Measurements from ENCODE around the gene CDC7.
A peak's percentile ranks its signal among the peaks of the same experiment; 100 is the strongest.
"Not testable (repeated sequence)": the region's sequence is repeated elsewhere in the genome, so short reads cannot be mapped to it uniquely, and the experiment has no call there.

CDC7 gene

DNA sequence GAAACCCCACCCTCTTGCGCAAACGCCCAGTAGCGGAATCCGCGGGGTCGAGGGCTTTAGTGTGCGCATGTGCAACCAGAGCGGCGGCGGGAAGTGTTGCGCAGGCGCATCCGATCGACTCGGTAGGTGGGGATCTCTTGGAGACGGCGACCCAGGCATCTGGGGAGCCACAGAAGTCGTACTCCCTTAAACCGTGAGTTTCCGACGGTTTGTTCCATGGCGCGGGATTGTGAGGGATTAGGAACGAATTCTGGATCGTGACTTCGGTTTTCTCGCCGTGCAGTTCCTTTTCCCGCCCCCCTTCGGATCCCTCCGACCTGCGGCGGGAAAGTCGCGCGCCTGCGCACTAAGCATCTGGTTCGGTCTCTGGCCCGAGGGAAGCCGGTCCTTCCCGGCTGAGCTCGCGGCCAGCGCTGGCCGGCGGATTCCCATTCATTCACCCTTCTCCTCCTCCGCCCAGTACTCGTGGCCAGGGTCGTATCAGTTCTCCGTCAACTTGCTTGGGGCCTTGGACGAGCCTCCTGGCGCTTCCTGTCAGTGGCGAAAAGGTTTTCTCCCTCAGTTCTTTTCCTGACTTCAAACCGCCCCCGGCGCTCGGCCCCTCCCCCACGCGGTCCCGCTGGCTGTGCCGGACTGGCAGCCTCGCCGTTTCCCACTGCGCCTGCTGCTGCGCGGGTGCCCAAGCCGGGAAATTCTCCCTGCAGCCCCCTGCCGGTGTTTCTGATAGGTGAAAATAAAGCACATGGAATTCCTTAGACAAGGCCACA is at the start of gene CDC7:
TSS of gene CDC7 (plus strand) at position 96 of the 767 bp plus-strand sequence. CDS start 866 bp downstream, outside the sequence.
- peak; percentile 80 for DNase-seq (ENCODE audit: low read depth)

DNA sequence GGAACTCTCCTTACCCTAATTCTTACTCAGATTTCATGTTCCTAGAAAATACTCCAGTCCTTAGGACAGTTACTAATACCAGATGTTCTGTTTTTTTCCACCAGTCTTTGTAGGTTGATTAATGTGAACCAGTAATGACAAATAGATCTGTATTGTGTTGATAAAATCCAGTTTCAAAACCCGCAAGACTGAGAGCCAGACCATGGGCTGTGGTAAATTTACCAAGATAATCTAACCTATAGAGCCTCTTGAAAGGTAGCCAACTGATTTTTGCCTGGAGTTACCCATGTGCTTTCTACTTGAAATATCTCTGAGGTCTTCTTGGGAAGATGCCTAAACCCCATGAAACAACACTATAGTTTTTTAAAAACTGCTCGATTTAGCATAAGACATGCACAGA is 46.5 kb upstream of the CDC7 start:
- DNase-seq (ENCODE audit: low read depth), result no peak

DNA sequence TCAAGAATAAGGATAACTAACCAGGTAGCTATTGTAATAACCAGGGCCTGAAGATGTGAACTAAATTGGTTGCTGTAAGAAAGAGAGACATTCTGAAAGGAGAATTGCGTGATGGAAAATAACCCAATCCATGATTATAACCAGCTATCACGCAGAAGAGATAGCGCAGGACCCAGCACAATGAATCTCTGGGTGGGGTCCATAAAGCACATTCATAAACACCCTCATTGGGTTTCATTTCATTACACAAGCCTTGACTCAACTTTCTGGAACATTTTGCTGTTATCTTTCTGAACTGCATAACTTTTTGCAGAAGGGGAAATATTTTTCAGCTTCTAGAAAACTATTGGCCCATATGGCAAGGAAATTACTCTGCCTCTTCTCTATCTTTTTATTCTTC is 45.3 kb upstream of the CDC7 start:
- no peak for DNase-seq (ENCODE audit: low read depth)

DNA sequence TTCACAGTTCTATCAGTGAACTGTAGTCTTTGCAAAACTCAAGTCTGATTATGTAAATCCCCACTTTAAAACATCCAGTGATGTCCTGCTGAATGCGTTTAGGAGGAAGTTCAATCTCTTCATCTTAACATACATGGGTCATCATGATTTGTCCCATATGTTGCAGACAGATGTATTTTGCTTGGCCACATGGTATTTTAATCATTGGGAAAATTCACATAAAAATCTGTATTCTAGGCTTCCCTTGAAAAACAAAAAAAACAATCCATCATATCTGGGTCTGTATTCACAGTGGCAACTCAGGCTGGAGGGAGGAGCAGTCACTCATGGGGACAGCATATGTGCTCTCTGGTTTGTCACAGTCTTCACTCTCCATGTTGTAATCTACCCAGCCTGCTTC is 44.8 kb upstream of the CDC7 start:
- no peak for DNase-seq (ENCODE audit: low read depth)

DNA sequence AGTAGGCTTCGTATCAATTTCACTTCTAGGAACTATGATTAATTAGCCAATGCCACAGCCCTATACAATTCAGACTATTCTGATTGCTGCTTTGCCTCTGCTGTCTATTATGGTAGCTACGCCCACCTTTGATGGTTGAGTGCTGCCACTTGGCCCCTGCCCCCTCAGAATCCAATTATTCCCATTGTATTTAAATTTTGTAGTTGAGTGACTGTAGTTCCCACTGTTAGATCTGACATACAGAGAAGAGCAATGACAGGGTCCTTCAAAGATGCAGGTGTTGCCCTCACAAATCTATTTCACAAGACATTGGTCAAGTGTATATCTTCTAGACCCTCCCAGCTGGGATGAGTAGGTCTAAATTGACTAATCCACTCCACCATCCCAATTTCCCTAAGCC is 35.3 kb upstream of the CDC7 start:
- DNase-seq (ENCODE audit: low read depth), result not testable (repeated sequence)

DNA sequence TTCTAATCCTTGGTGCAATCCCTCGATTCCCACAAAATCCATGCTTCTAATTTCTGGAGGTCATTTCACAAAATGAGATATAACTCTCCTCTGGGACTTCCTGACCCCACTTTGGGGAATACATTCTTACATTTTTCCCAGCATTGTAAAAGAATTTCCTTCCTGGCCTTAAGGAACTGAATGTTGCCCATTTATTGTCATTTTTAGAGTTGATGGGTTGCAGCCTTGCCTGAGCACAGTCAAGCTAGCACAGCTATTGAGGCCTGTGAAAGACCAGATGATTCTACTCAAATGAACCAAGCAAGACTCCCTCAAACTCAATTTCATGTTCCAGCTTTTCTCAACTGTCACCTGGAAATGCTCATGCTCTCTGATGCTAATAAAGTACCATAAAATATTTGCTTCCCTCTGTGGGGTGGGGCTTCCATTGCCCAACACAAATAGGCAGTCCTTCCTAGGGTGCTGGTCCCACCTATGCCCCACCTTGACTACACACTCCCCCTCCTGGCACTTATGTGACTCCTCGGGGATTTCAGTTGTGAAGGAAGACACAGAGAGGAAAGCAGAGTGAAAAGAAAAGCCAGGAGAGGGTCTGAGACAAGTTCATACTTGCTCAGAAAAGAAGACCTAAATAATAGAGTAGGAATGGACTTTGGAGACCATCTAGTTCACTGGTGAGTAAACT is 24.0 kb upstream of the CDC7 start:
- DNase-seq (ENCODE audit: low read depth), result no peak

DNA sequence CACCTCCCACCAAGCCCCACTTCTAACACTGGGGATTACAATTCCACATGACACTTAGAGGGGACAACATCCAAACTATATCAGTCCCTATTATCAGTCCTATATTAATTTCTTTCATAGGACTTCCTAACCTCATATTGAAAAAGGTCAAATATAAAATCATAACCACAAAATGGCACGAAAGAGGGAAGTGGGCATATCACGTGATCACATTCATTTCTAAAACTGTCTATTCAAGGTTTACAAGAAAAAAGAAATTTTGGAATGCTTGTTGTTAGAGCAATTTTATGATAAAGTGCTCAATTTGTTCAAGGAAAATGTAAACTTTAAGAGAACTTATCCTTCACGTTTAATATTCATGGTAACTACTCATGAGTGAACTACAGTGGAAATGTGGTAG is 13.2 kb upstream of the CDC7 start:
- DNase-seq (ENCODE audit: low read depth), result no peak

DNA sequence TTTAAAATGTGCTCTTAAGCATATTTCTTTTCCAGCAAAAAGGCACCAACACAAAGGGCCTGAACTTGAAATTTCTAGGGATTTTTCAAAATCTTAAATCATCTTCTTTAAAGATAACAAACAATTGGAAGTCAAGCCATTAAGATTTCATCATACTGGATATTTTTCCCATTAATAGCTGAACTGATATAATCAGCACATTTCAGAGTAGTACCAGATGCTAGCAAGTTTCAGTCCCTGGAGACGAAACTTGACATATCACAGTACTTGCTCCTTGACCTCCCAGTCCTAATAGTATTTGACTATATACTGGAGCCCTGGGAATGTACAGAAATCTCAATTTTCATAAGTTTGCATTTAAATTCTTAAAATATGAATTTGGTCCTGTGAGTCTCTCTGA is 10.2 kb upstream of the CDC7 start:
- DNase-seq (ENCODE audit: low read depth), result no peak

DNA sequence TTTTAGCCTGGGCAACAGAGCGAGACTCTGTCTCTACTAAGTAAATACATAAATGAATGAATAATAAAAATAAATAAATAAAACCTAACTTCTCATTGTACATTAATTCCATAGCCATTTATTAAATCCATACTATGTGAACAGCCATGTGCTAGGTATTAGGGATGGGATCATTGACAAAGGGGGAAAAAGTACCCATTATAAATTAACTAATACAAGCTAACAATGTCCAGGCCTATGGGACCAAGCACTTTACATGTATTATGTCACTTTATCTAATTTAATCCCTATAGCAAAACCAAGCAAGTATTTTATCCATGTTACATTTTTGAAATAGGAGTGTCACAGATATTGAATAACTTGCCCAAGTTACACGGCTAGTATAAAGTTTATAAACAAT is 2.6 kb upstream of the CDC7 start:
- DNase-seq (ENCODE audit: low read depth), result no peak

DNA sequence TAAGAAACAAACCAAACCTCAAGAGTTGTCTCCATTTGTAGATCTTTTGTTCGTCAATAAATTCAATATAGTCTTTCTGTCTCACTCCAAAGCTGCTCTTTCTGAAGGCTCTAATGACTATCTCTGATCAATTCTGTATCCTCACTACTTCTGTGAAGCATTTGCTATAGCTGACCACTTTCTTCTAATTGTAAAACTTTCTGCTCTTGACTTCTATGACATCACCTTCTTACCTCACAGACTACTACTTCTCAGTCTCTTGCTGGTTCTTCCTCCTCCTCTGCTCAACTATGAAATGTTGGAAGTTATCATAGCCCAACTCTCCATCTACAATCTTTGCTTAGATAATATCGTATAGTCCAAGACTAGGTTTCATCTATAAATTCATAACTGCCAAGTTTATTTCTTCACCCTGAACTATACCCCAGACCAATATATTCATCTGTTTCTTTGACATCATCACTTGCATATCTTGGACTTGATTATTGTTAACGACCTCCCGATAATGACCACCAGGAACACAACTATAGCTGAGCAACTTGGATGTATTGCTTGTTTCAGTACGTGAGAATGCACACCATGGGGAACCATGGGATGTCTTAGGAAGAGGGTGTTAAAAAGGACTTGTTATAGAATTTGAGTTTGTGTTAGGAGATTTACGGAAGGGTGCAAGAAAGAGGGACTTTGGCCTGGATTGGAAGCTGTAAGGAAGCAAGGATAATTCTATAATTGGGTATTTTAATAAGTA is 2.0 kb upstream of the CDC7 start:
- no peak for DNase-seq (ENCODE audit: low read depth)

DNA sequence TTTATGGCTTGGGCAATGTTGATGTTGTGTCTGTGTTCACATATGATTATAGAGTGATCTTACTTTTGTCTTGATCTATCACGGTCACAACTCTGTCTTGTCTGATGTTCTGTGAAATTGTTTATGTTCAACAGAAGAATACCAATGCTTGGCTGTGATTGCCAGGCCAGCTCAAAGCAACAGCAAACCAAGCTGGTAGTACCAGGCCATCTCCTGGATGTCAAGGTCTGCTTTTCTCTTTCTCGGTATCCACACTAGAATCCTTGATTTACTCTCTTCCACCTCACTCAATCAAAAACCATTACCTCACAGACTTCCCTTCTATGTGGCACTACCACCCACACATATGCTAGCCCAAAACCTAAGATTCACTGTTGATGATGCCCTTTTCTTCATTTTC is 1.3 kb upstream of the CDC7 start:
- DNase-seq (ENCODE audit: low read depth), result no peak

DNA sequence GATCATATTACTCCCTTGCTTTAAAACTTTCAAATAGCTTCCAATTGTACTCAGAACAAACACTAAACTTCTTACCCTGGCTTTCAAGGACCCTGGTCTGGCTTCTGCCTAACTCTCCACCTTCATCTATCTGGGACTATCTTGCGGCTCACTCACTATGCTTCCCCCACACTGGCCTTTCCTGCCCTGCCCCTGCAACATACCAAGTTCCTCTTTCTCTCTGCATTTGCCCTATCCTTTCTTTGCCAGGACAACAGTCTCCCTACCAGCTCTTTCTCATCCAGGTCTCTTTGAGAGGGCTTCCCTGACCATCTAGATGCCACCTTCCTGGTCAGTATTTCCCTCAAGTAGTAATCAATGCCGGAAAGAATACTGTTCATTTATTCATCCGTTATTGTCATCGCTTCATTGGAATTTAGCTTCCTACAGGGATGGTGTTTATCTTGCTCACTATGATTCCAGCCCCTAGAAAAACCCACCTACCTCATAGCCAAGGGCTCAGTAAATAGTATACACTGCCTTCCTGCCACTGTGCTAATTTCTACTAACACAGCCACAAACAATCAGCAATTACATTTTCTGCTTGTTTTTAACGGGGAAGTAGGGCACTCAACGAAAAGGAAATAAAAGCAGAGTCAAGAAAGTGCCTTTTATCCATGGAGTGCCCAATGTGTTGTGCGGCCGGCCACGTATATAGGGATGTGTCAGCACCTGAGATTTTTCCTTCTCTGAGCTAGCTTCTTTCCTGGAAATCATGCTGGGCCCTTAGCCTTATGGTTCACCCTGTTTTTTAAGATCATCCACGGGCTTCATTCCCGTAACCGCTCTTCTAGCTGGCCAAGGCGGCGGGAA is 521 bp upstream of the CDC7 start:
- DNase-seq (ENCODE audit: low read depth), result no peak

DNA sequence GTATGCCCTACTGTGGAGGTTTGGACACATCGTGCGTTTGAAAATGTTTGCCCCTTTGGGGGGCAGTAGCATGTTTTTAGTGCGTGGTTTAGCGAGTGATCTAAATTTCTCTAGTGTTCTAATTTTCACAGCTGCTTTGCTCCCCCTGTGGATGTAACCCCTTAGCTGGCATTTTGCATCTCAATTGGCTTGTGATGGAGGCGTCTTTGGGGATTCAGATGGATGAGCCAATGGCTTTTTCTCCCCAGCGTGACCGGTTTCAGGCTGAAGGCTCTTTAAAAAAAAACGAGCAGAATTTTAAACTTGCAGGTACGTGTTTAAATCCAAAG is 836 bp downstream of the CDC7 start:
- no peak for DNase-seq (ENCODE audit: low read depth)

DNA sequence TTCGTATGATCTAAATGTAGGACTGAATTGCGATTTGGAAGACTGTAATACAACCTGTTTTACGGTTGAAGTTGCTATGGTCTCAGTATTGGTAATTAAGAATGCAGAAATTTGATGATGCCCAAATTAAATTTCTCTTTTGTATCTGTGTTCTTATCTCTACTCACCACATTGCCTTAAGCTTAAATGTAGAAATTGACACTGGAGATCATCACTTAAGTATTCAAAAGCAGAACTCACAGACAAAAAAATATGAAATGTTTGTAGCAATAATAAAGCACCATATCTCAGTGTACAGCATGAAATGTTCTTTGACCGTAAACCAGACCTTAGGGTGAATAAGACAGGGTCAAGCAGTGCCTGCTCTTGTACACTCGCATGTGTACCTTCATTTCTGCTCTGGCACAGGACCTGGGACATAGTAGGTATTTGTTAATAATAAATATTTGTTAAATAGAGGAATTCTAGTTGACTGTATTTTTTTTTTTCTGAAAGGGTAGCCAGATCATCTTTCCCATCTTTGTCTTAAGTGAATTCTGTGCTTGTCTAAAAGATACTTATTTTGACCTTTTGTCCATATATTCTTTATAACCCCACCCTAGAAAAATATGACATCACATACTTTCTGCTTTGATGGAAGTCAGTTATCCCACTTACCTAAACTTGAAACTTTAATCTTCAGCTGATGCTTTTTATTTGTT is 1.5 kb downstream of the CDC7 start:
- DNase-seq (ENCODE audit: low read depth), result no peak

DNA sequence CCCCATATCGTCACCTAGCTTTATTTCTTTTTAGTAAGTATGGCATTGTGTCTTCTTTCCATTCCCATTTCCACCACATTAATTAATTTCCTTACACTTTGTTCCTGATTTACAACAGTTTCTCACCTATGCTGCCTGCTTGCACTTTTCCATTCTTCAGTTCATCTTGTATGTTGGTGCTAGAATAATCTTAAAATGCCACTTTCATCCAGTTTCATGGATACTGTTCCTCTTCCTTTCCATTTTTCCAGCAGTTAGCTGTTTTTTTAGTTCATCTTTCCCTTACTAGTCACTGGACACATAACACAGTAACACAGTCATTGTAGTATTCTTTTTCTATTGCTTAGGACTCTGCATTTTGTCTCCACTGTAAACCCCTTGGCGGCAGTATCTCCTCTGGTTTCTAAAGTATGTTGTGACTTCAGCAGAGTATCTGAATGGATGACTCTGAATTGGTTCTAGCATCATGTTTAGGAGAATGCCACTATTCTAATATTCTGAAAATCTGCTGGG is 2.1 kb downstream of the CDC7 start:
- DNase-seq (ENCODE audit: low read depth), result no peak

DNA sequence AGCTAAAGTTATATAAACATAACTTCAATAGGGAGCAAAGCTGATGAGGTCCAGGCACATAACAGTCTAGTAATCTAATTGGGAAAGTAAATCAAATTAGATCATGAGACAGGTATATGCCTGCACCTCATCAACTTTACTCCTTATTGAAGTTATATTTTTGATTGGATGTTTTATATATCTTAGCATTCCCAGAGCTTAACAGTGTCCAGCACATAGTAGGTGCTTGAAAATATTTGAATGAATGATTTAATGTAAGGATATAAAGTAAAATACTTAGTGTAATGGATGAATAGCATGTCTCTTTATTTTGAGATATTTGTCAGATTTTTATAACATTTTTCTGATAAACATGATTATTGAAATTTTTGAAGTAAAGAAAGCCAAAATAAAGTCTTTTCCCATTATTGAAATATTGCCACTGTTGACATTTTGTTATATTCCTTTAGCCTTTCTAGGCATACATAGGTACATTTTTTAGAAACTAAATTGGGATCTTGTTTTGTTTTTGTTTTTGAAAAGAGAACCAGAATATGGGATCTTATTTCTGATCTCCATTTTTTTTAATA is 2.8 kb downstream of the CDC7 start:
- DNase-seq (ENCODE audit: low read depth), result no peak

DNA sequence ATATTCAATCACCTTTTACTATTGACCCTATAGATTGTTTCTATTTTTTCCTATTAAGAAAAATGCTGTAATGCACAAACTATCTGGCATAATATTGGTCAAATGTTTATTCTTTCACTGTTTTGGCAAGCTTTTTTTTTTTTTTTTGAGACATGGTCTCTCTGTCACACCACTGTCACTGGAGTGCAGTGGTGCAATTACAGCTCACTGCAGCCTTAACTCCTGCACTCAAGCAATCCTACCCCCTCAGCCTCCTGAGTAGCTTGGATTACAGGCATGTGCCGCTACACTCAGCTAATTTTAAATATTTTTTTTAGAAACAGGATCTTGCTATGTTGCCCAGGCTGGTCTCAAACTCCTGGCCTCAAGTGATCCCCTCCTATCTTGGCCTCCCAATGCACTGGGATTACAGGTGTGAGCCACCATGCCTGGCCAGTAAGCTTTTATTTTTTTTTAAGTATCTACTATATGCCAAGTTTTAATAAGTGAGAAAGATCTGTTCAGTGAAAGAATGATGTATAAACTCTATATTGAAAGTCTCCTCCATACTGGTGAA is 3.4 kb downstream of the CDC7 start:
- DNase-seq (ENCODE audit: low read depth), result no peak

DNA sequence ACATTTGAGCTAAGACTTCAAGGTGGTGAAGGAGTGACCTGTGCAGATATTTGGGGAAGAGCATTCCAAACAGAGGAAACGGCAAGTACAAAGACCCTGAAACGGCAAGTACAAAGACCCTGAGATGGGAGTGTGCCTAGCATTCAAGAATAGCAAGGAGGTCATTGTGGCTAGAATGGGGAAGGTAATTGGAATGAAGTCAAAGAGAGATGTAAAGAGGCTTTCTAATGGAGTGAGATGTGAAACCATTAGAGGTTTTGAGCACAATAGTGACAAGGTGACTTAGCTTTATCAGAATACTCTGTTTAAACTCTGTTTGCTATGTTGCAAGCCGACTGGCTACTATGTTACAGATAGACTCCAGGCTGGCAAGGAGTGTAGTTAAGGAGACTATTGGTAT is 4.4 kb downstream of the CDC7 start:
- no peak for DNase-seq (ENCODE audit: low read depth)

DNA sequence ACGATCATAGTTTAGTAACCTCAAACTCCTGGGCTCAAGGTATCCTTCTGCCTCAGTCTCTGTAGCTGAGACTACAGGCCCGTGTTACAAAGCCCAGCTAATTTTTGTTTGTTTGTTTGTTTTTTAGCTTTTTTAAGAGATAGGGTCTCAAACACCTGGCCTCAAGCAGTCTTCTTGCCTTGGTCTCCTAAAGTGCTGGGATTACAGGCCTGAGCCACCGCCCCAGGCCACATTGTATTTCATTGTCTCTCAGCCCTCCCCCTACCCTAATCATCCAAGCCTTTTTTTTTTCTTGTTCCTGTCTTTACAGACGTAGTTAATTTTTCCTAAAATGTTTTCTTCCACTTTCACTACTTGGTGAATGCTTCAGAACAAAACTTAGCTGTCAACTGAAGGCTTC is 5.4 kb downstream of the CDC7 start:
- no peak for DNase-seq (ENCODE audit: low read depth)

DNA sequence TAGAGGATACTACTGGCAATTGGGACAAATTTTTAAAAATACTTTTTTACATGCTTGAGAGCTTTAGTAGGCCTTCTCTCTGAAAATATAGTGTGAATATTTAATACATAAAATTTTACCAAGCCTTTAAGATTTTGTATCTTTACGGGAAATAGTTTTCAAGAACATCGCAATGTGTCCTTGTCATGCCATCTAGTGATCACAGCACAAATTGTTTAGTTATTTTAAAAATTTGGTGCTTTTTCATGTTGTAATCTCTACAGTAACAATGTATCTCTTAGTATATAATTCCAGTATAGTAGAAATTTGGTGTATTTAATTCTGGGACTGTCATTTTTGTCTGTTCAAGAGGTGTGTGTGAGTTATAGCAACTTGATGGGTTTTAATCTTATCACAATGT is 6.7 kb downstream of the CDC7 start:
- no peak for DNase-seq (ENCODE audit: low read depth)

DNA sequence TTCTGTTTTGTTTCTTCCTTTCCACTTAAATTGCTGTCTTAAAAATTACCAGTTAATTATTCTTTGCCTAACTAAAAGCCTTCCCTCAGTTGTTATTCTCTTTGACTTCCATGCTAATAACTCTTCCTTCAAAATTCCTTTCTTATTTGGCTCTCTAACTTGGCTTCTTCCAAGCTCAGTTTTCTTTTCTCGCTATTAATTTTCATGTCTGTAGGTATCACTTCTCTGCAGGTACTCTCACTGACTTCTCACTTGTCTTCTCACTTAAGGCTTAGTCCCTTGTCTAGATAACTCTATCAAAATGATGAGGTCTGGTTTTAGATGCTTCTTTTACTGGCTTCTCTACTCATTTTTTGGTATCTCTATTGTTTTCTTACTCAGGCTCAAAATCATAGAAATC is 10.1 kb downstream of the CDC7 start:
- DNase-seq (ENCODE audit: low read depth), result no peak

All from activated gamma-delta T cell treated with anti-CD3 and anti-CD28 coated beads, Interleukin-2, amount 50 U/mL, for 16 hours (primary cell).